HepG2 (cell line): ENCODE results near the gene THOP1. TPM values are rescaled to one million over a fixed set of nuclear protein-coding genes. Genes with fewer than 3 reads are reported as not detected.
A peak's percentile ranks its signal among the peaks of the same experiment; 100 is the strongest.

Experiments used
- ATF6 ChIP-seq: sonication (generic); formaldehyde crosslinking; conservative IDR thresholded peaks from 2 replicates; pipeline ENCODE4 v1.4.0; 2020; ENCODE audit warnings: missing genetic modification reagents
- BCLAF1 ChIP-seq: fragments of 450-650 bp; IDR thresholded peaks from 2 replicates; pipeline ENCODE4 v1.6.1; 2017; ENCODE audit warnings: mild to moderate bottlenecking
- ELF1 ChIP-seq: sonication (generic); formaldehyde crosslinking; IDR thresholded peaks from 2 replicates; pipeline ENCODE4 v1.4.0; 2020; ENCODE audit warnings: missing genetic modification reagents
- ELF3 ChIP-seq: IDR thresholded peaks from 2 replicates; pipeline ENCODE4 v1.6.1; 2016; ENCODE audit warnings: missing genetic modification reagents, missing compliant biosample characterization
- FOXK1 ChIP-seq: sonication (generic); formaldehyde crosslinking; IDR thresholded peaks from 2 replicates; pipeline ENCODE4 v1.4.0; 2020; ENCODE audit warnings: low read depth, missing genetic modification reagents, borderline replicate concordance
- IKZF1 ChIP-seq: fragments of 450-650 bp; IDR thresholded peaks from 2 replicates; pipeline ENCODE4 v1.7.1; 2016
- MED8 ChIP-seq: sonication (generic); formaldehyde crosslinking; IDR thresholded peaks from 2 replicates; pipeline ENCODE4 v1.8.1; 2023; ENCODE audit warnings: mild to moderate bottlenecking, missing genetic modification reagents; ENCODE audit not compliant: insufficient replicate concordance
- NFIC ChIP-seq: IDR thresholded peaks from 2 replicates; pipeline ENCODE4 v1.6.1; 2012; ENCODE audit warnings: mild to moderate bottlenecking, low read length, inconsistent platforms
- POLR2AphosphoS5 ChIP-seq: IDR thresholded peaks from 2 replicates; pipeline ENCODE4 v1.6.1; 2012; ENCODE audit warnings: low read depth, low read length
- RORA ChIP-seq: sonication (generic); formaldehyde crosslinking; IDR thresholded peaks from 2 replicates; pipeline ENCODE4 v1.5.0; 2020; ENCODE audit warnings: mild to moderate bottlenecking, missing genetic modification reagents, moderate library complexity
- SIN3B ChIP-seq: fragments of 150-350 bp; IDR thresholded peaks from 2 replicates; pipeline ENCODE4 v1.6.1; 2014; ENCODE audit warnings: low read length
- SRSF4 ChIP-seq: fragments of 200-400 bp; formaldehyde crosslinking; IDR thresholded peaks from one replicate; pipeline ENCODE4 v1.6.1; 2018; ENCODE audit warnings: mild to moderate bottlenecking, low read depth, low read length, moderate library complexity; ENCODE audit not compliant: poor library complexity, severe bottlenecking
- TBX3 ChIP-seq: fragments of 450-650 bp; IDR thresholded peaks from 2 replicates; pipeline ENCODE4 v1.6.1; 2017; ENCODE audit warnings: antibody characterized with exemption, mild to moderate bottlenecking, inconsistent platforms, borderline replicate concordance
- TRIM24 ChIP-seq: sonication (generic); formaldehyde crosslinking; IDR thresholded peaks from 2 replicates; pipeline ENCODE4 v1.8.0; 2022; ENCODE audit warnings: mild to moderate bottlenecking, missing genetic modification reagents
- ZBTB25 ChIP-seq: IDR thresholded peaks from 2 replicates; pipeline ENCODE4 v1.6.1; 2018; ENCODE audit warnings: missing genetic modification reagents
- ZFP90 ChIP-seq: sonication (generic); formaldehyde crosslinking; IDR thresholded peaks from 2 replicates; pipeline ENCODE4 v1.8.0; 2022; ENCODE audit warnings: missing genetic modification reagents, mild to moderate bottlenecking, inconsistent platforms, borderline replicate concordance
- ZMAT3 ChIP-seq: sonication (generic); formaldehyde crosslinking; conservative IDR thresholded peaks from 2 replicates; pipeline ENCODE4 v1.7.0; 2021; ENCODE audit warnings: missing genetic modification reagents
- ZNF276 ChIP-seq: sonication (generic); formaldehyde crosslinking; IDR thresholded peaks from 2 replicates; pipeline ENCODE4 v1.4.0; 2020; ENCODE audit warnings: mild to moderate bottlenecking, low read depth, missing genetic modification reagents
- ZNF451 ChIP-seq: sonication (generic); formaldehyde crosslinking; IDR thresholded peaks from 2 replicates; pipeline ENCODE4 v1.5.0; 2020; ENCODE audit warnings: mild to moderate bottlenecking, missing genetic modification reagents
- ZNF546 ChIP-seq: sonication (generic); formaldehyde crosslinking; conservative IDR thresholded peaks from 2 replicates; pipeline ENCODE4 v1.8.1; 2023; ENCODE audit warnings: mild to moderate bottlenecking, missing genetic modification reagents
- ZNF616 ChIP-seq: sonication (generic); formaldehyde crosslinking; IDR thresholded peaks from 2 replicates; pipeline ENCODE4 v1.5.0; 2020; ENCODE audit warnings: low read depth, mild to moderate bottlenecking, missing genetic modification reagents
- ZSCAN29 ChIP-seq: sonication (generic); formaldehyde crosslinking; conservative IDR thresholded peaks from 2 replicates; pipeline ENCODE4 v1.4.0; 2020; ENCODE audit warnings: mild to moderate bottlenecking, missing genetic modification reagents
- polyA plus RNA-seq, 8 experiments: library from polyadenylated mRNA; depleted of rRNA in 3 of 8; stranded (reverse) in 7 of 8; unstranded in 1 of 8; fragments of >200 nt; fragmentation: Illumina TruSeq in 4 of 8; extraction: Trizol in 4 of 8; gene quantifications; 2 replicates each; pipeline versions ENCODE4 v1.2.1 to v1.2.3, GENCODE V29; 2011 to 2016; ENCODE audit warnings: low read depth in 4 of 8, missing spikeins in 1 of 8, mixed read lengths in 1 of 8; ENCODE audit not compliant: insufficient read depth in 1 of 8
- total RNA-seq, 5 experiments: library from RNA; depleted of rRNA; stranded (reverse); fragments of >200 nt; fragmentation: Illumina TruSeq; extraction: Trizol; gene quantifications; 2 replicates each; pipeline ENCODE4 v1.2.3, GENCODE V29; 2016; ENCODE audit warnings: low read depth in 1 of 5

THOP1 gene
- total and polyA plus RNA-seq, 2 of the 13 experiments (the other 11 are each of a cell fraction or from before 2014, with no cell fraction given), result 74.4 to 116 TPM

GRCh38 chr19:2840794-2841791, 55.8 kb downstream of the THOP1 start, which contains the start of gene ZNF555 (continued):
- TF ChIP-seq ZNF451, result no peak
- TF ChIP-seq SRSF4, result no peak
- TF ChIP-seq ELF3 (CRISPR knock-in tag), result 0 out of 2 replicates have a peak, but pooled peaks have one; percentile 12
- peak; percentile 45; the same call in 1 of the 2 replicates for TF ChIP-seq FOXK1 (CRISPR knock-in tag)
- TF ChIP-seq POLR2AphosphoS5, result peak; percentile 80
- TF ChIP-seq TRIM24, result no peak
- TF ChIP-seq TBX3, result peak; percentile 10; the same call in 1 of the 2 replicates
- peak; percentile 90 for TF ChIP-seq ZFP90 (CRISPR knock-in tag)
- TF ChIP-seq IKZF1, result no peak
- no peak for TF ChIP-seq ELF1 (CRISPR knock-in tag)
- no peak for TF ChIP-seq RORA (CRISPR knock-in tag)
- TF ChIP-seq BCLAF1, result no peak
- TF ChIP-seq ZMAT3, result peak; percentile 97
- TF ChIP-seq ATF6, result no peak
- no peak for TF ChIP-seq ZNF616 (CRISPR knock-in tag)
- TF ChIP-seq ZSCAN29 (CRISPR knock-in tag), result peak; percentile 90
- TF ChIP-seq MED8 (CRISPR knock-in tag), result peak; percentile 63
- TF ChIP-seq NFIC, result no peak
- no peak for TF ChIP-seq ZNF276 (CRISPR knock-in tag)
- TF ChIP-seq ZBTB25 (CRISPR knock-in tag), result peak; percentile 56; the same call in 1 of the 2 replicates
- TF ChIP-seq SIN3B, result no peak
- 0 out of 2 replicates have a peak, but pooled peaks have one; percentile 6 for TF ChIP-seq ZNF546
